HG02798 (cell line): ENCODE results near the gene BRCA1.
"Not testable (repeated sequence)": the region's sequence is repeated elsewhere in the genome, so short reads cannot be mapped to it uniquely, and the experiment has no call there.

Source experiments
- ATAC-seq: cut with Tn5 transposase; IDR thresholded peaks from one replicate; pipeline ENCODE4 v1.9.1; 2021; ENCODE audit warnings: mild to moderate bottlenecking; ENCODE audit not compliant: unreplicated experiment, poor library complexity

The BRCA1 gene

GRCh38 chr17:43070872-43071271 is 54.3 kb downstream of the BRCA1 start:
- no peak for ATAC-seq

- ATAC-seq: no peak
Observed at GRCh38 chr17:43070257-43070656, 54.9 kb downstream of the BRCA1 start.

GRCh38 chr17:43069368-43069898 is 55.7 kb downstream of the BRCA1 start:
- no peak for ATAC-seq

- ATAC-seq: no peak
Observed at GRCh38 chr17:43068570-43069367, 56.4 kb downstream of the BRCA1 start.

GRCh38 chr17:43062984-43063638 is 62.1 kb downstream of the BRCA1 start:
- no peak for ATAC-seq

GRCh38 chr17:43056051-43056450 is 69.1 kb downstream of the BRCA1 start:
- ATAC-seq: no peak

GRCh38 chr17:43053008-43053407 is 72.2 kb downstream of the BRCA1 start:
- not testable (repeated sequence) for ATAC-seq

GRCh38 chr17:43051969-43052368 is 73.2 kb downstream of the BRCA1 start:
- ATAC-seq: no peak

GRCh38 chr17:43044024-43044423 is 81.1 kb downstream of the BRCA1 start:
- ATAC-seq: no peak

GRCh38 chr17:43043307-43043706 is 81.9 kb downstream of the BRCA1 start:
- no peak for ATAC-seq

GRCh38 chr17:43042025-43042628 is 83.0 kb downstream of the BRCA1 start:
- no peak for ATAC-seq

GRCh38 chr17:43040655-43041054 is 84.5 kb downstream of the BRCA1 start:
- no peak for ATAC-seq

- no peak for ATAC-seq
Observed at GRCh38 chr17:43039646-43040045, 85.5 kb downstream of the BRCA1 start.

- ATAC-seq: no peak
Observed at GRCh38 chr17:43034894-43035293, 90.3 kb downstream of the BRCA1 start.

GRCh38 chr17:43033948-43034881 is 90.9 kb downstream of the BRCA1 start:
- no peak for ATAC-seq

- ATAC-seq: no peak
Observed at GRCh38 chr17:43031666-43032065, 93.5 kb downstream of the BRCA1 start.

- no peak for ATAC-seq
Observed at GRCh38 chr17:43030137-43030767, 94.9 kb downstream of the BRCA1 start.

GRCh38 chr17:43028221-43028861 is 96.8 kb downstream of the BRCA1 start:
- no peak for ATAC-seq
